Central memory CD8-positive, alpha-beta T cell (primary cell): ENCODE results near the gene CAMSAP2.
A peak's percentile ranks its signal among the peaks of the same experiment; 100 is the strongest.

Experiments used
- ATAC-seq: fragments of 150-1000 bp; cut with Tn5 transposase; replicated peaks from 2 replicates; pipeline ENCODE4 v1.10.0; 2022; ENCODE audit warnings: mild to moderate bottlenecking, moderate FRiP score, moderate number of reproducible peaks; ENCODE audit not compliant: poor library complexity, severe bottlenecking; ENCODE audit errors: extremely low read depth
- DNase-seq, 2 donors: peaks; one replicate each; pipeline ENCODE4 v3.0.0; 2021; ENCODE audit warnings: low spot score in 2 of 2
- H3K27ac Mint-ChIP-seq: one replicate; pipeline ENCODE4 v1.8.0; 2022; ENCODE audit warnings: low read depth, mild to moderate bottlenecking, moderate library complexity, mixed read lengths
- H3K27me3 Mint-ChIP-seq: one replicate; pipeline ENCODE4 v1.8.0; 2022; ENCODE audit warnings: mixed read lengths
- H3K36me3 Mint-ChIP-seq: one replicate; pipeline ENCODE4 v1.8.0; 2022; ENCODE audit warnings: mild to moderate bottlenecking, moderate library complexity, mixed read lengths; ENCODE audit not compliant: insufficient read depth
- H3K4me1 Mint-ChIP-seq: one replicate; pipeline ENCODE4 v1.8.0; 2022; ENCODE audit warnings: mixed read lengths
- H3K4me3 Mint-ChIP-seq: one replicate; pipeline ENCODE4 v1.8.0; 2022; ENCODE audit warnings: mild to moderate bottlenecking, moderate library complexity, mixed read lengths
- H3K9me3 Mint-ChIP-seq: one replicate; pipeline ENCODE4 v1.8.0; 2022; ENCODE audit warnings: mixed read lengths

CAMSAP2 gene

GRCh38 chr1:200887772-200888348 lies 149.2 kb downstream of the CAMSAP2 start:
- H3K9me3 Mint-ChIP-seq, result no peaks in the 10 kb centered on the region
- H3K4me1 Mint-ChIP-seq, result peaks cover 61% of the 10 kb centered on the region
- H3K36me3 Mint-ChIP-seq, result peaks cover 8% of the 10 kb centered on the region
- peak; percentile 31 for ATAC-seq
- H3K4me3 Mint-ChIP-seq, result peak overlapping the region; percentile 69
- peak overlapping the region; percentile 87 for H3K27ac Mint-ChIP-seq
- DNase-seq, result no peak
- H3K27me3 Mint-ChIP-seq, result peaks cover 13% of the 10 kb centered on the region

GRCh38 chr1:200888349-200888838 lies 149.7 kb downstream of the CAMSAP2 start:
- Mint-ChIP-seq H3K27ac (peak overlapping the region; percentile 87), H3K4me3 (peak overlapping the region; percentile 69), H3K36me3 (peaks cover 8% of the 10 kb centered on the region), H3K27me3 (peaks cover 18% of the 10 kb centered on the region), H3K9me3 (no peaks in the 10 kb centered on the region), H3K4me1 (peaks cover 61% of the 10 kb centered on the region)
- ATAC-seq (peak; percentile 97), DNase-seq (peak; percentile 46 to 71)

- Mint-ChIP-seq H3K27ac (peak overlapping the region; percentile 87), H3K4me3 (peak overlapping the region; percentile 69), H3K9me3 (no peaks in the 10 kb centered on the region), H3K4me1 (peaks cover 61% of the 10 kb centered on the region), H3K36me3 (peaks cover 8% of the 10 kb centered on the region), H3K27me3 (peaks cover 30% of the 10 kb centered on the region)
- ATAC-seq (no peak), DNase-seq (no peak)
Measured at GRCh38 chr1:200889571-200889970, 150.9 kb downstream of the CAMSAP2 start.

GRCh38 chr1:200890027-200890426 lies 151.3 kb downstream of the CAMSAP2 start:
- DNase-seq (no peak), ATAC-seq (no peak)
- H3K27ac Mint-ChIP-seq, result peak overlapping the region; percentile 87
- H3K9me3 Mint-ChIP-seq, result no peaks in the 10 kb centered on the region
- H3K4me3 Mint-ChIP-seq, result peak overlapping the region; percentile 75
- peaks cover 32% of the 10 kb centered on the region for H3K27me3 Mint-ChIP-seq
- H3K4me1 Mint-ChIP-seq, result peaks cover 61% of the 10 kb centered on the region
- H3K36me3 Mint-ChIP-seq, result peaks cover 8% of the 10 kb centered on the region

- DNase-seq, result no peak
- Mint-ChIP-seq H3K27me3 (peaks cover 32% of the 10 kb centered on the region), H3K27ac (no peak overlapping the region), H3K4me3 (peak overlapping the region; percentile 75), H3K9me3 (no peaks in the 10 kb centered on the region), H3K4me1 (peaks cover 52% of the 10 kb centered on the region), H3K36me3 (peaks cover 8% of the 10 kb centered on the region)
- ATAC-seq, result no peak
Measured at GRCh38 chr1:200890818-200891773, 152.4 kb downstream of the CAMSAP2 start.

GRCh38 chr1:200891774-200892157 lies 153.1 kb downstream of the CAMSAP2 start:
- peak overlapping the region; percentile 75 for H3K4me3 Mint-ChIP-seq
- no peaks in the 10 kb centered on the region for H3K9me3 Mint-ChIP-seq
- no peak for ATAC-seq
- DNase-seq, result no peak
- H3K27me3 Mint-ChIP-seq, result peaks cover 32% of the 10 kb centered on the region
- H3K4me1 Mint-ChIP-seq, result peaks cover 48% of the 10 kb centered on the region
- peaks cover 8% of the 10 kb centered on the region for H3K36me3 Mint-ChIP-seq
- H3K27ac Mint-ChIP-seq, result no peak overlapping the region

GRCh38 chr1:200892546-200892945 lies 153.9 kb downstream of the CAMSAP2 start:
- ATAC-seq (no peak), DNase-seq (no peak)
- Mint-ChIP-seq H3K4me1 (peaks cover 41% of the 10 kb centered on the region), H3K4me3 (no peak overlapping the region), H3K9me3 (no peaks in the 10 kb centered on the region), H3K27me3 (peaks cover 33% of the 10 kb centered on the region), H3K27ac (no peak overlapping the region), H3K36me3 (peaks cover 9% of the 10 kb centered on the region)

- H3K27me3 Mint-ChIP-seq, result peaks cover 37% of the 10 kb centered on the region
- peaks cover 37% of the 10 kb centered on the region for H3K4me1 Mint-ChIP-seq
- DNase-seq (no peak), ATAC-seq (no peak)
- H3K27ac Mint-ChIP-seq, result no peak overlapping the region
- peaks cover 9% of the 10 kb centered on the region for H3K36me3 Mint-ChIP-seq
- no peaks in the 10 kb centered on the region for H3K9me3 Mint-ChIP-seq
- no peak overlapping the region for H3K4me3 Mint-ChIP-seq
Measured at GRCh38 chr1:200892958-200893357, 154.3 kb downstream of the CAMSAP2 start.

GRCh38 chr1:200893411-200893901 lies 154.8 kb downstream of the CAMSAP2 start:
- DNase-seq (no peak), ATAC-seq (no peak)
- Mint-ChIP-seq H3K9me3 (no peaks in the 10 kb centered on the region), H3K27ac (no peak overlapping the region), H3K4me3 (no peak overlapping the region), H3K4me1 (peaks cover 32% of the 10 kb centered on the region), H3K36me3 (peaks cover 6% of the 10 kb centered on the region), H3K27me3 (peaks cover 42% of the 10 kb centered on the region)

GRCh38 chr1:200894712-200895442 lies 156.2 kb downstream of the CAMSAP2 start, which contains the start of gene INAVA:
Gene INAVA, plus strand, starts transcription at chr1:200894900. Its CDS starts 3,501 bp downstream, at chr1:200898401.
- Mint-ChIP-seq H3K27ac (no peak within 1 kb of the TSS), H3K4me3 (no peak within 1 kb of the TSS), H3K36me3 (peaks cover 1% of the 10 kb centered on the region), H3K4me1 (peaks cover 18% of the 10 kb centered on the region), H3K9me3 (no peaks in the 10 kb centered on the region), H3K27me3 (peaks cover 44% of the 10 kb centered on the region)
- DNase-seq, result no peak
- no peak for ATAC-seq

GRCh38 chr1:200895443-200895789 lies 156.7 kb downstream of the CAMSAP2 start:
- Mint-ChIP-seq H3K9me3 (no peaks in the 10 kb centered on the region), H3K27ac (no peak overlapping the region), H3K4me1 (peaks cover 14% of the 10 kb centered on the region), H3K4me3 (no peak overlapping the region), H3K27me3 (peaks cover 44% of the 10 kb centered on the region), H3K36me3 (peaks cover 1% of the 10 kb centered on the region)
- ATAC-seq (no peak), DNase-seq (no peak)

- H3K9me3 Mint-ChIP-seq, result no peaks in the 10 kb centered on the region
- H3K27me3 Mint-ChIP-seq, result peaks cover 46% of the 10 kb centered on the region
- peaks cover 1% of the 10 kb centered on the region for H3K36me3 Mint-ChIP-seq
- ATAC-seq, result no peak
- H3K27ac Mint-ChIP-seq, result no peak overlapping the region
- DNase-seq, result no peak
- H3K4me1 Mint-ChIP-seq, result peaks cover 9% of the 10 kb centered on the region
- H3K4me3 Mint-ChIP-seq, result no peak overlapping the region
Measured at GRCh38 chr1:200895801-200896530, 157.3 kb downstream of the CAMSAP2 start.
